GM21528 (cell line): Measurements from ENCODE around the gene NVL.

Experiments
- ATAC-seq: cut with Tn5 transposase; IDR thresholded peaks from one replicate; pipeline ENCODE4 v1.9.1; 2021; ENCODE audit warnings: mild to moderate bottlenecking, moderate library complexity; ENCODE audit not compliant: unreplicated experiment, low FRiP score

The NVL gene

GRCh38 chr1:224201383-224201782 lies 128.6 kb downstream of the NVL start:
- ATAC-seq: no peak

GRCh38 chr1:224199679-224200078 lies 130.3 kb downstream of the NVL start:
- ATAC-seq: no peak

- no peak for ATAC-seq
Observed at GRCh38 chr1:224198572-224198971, 131.4 kb downstream of the NVL start.

GRCh38 chr1:224196813-224197600 lies 133.0 kb downstream of the NVL start:
- ATAC-seq: no peak

DNA sequence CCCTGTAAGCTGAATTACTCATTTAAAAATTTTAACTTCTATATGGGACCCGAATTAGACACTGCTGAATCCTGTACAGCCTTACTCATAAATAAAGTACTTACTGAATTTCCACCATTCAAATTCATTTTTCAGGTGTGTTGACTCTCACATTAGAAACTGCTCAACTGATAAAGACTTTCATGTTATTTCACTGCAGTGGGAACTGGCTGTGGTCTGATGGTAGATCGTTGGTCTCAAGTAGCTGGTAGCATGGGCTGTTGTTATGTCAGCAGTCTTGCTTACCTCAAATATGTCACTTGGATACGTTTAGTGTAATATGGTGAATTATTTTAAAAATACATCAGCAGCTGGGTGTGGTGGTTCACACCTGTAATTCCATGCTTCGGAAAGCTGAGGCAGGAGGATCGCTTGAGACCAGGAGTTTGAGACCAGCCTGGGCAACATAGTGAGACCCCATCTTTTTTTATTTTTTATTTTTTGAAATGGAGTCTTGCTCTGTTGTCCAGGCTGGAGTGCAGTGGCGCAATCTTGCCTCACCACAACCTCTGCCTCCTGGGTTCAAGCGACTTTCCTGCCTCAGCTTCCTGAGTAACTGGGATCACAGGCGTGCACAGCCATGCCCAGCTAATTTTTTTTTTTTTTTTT lies 136.5 kb downstream of the NVL start:
- no peak for ATAC-seq

- ATAC-seq: no peak
Observed at GRCh38 chr1:224192082-224192788, 137.7 kb downstream of the NVL start.

DNA sequence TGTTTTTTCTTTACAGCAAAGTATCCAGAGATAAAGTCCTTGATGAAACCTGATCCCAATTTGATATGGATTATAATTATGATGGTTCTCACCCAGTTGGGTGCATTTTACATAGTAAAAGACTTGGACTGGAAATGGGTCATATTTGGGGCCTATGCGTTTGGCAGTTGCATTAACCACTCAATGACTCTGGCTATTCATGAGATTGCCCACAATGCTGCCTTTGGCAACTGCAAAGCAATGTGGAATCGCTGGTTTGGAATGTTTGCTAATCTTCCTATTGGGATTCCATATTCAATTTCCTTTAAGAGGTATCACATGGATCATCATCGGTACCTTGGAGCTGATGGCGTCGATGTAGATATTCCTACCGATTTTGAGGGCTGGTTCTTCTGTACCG lies 140.4 kb downstream of the NVL start:
- ATAC-seq: no peak

DNA sequence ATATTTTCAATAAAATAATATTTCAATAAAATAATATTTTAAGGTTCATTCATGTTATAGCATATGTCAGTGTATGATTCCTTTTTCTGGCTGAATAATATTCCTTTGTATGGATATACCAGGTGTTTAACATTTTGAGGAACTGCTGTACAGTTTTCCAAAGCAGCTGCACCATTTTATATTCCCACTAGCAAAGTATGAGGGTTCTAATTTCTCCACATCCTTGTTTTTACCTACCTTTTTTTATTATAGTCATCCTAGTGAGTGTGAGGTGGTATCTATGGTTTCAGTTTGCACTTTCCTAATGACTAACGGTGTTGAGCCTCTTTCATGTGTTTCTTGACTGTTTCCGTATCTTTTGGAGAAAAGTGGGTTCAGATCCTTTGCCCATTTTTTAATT lies 141.7 kb downstream of the NVL start:
- ATAC-seq: no peak

DNA sequence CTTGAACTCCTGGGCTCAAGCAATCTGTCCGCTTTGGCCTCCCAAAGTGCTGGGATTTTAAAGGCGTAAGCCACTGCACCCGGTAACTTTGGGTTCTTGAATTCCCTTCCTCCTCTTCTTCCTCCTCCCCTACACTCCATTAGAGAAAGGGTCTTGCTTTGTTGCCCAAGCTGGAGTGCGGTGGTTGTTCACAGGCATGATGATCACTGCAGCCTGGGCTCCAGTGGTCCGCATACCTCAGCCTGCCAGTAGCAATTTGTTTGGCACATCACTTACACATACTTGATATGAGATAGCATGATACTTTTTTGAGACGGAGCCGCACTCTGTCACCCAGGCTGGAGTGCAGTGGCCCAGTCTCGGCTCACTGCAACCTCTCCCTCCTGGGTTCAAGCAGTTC lies 144.8 kb downstream of the NVL start:
- ATAC-seq: no peak

DNA sequence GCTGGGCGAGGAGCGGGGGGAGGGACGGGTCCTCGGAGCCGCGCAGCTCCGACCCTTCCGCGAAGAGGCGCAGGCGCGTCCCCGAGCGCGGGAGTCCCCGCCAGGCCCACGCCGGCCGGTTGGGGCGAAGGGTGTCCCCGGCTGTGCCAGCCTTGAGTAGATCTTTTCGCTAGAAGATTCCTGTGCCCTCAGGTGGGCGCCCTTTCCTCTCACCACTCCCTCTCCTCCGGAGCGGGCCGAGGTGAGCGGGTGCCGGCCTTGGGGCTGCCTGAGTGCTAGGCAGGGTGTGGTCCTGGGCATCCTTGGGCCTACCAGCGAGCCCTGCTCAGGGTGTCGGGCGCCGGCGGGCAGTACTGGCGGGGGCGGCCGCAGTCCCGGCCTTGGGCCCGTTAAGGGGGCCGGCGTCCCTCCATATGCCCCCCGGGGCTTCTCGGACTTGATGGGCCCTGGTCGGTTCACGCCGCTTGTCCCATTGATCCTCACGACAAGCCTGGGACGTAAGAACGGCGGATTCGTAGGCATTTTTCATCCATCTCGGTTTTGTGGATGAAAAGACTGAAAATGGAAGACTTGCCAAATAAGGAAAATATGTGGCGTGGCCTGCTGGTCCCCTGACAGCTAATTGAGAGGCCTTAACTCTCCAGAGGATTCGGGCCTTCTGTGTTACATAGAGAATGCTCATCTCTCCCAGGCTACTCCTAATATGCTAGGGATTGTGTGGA lies 146.2 kb downstream of the NVL start:
- ATAC-seq: peak; percentile 47

DNA sequence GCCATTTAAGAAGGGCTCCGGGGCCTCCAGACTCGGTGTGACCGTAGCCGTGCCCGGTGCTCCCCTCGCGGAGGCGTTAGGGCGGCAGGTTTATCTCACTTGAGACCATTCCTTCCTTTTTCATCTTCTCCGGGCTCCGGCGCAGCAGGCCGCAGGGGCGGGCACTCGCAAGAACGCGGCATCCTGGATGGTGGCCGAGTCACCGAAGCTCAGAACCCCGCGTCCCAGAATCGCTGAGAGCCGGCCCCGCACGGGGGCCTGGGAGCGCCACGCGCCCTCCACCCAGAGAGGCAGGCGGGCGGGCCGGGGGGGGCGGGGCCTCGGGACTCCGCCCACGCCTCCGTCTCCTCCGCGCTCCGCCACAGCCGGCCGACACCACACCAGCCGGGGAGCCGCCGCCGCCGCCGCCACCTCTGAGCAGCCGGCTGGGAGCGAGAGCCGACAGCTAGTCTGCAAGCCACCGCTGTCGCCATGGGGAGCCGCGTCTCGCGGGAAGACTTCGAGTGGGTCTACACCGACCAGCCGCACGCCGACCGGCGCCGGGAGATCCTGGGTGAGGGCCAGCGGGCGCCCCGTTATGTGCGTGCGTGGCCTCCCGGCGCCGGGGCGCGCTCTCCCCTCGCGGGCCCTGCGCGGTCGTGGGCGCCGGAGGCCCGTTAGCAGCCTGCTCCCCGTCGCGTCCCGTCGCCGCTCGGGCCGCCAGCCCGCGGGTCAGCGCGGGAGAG lies 146.9 kb downstream of the NVL start, which contains the start of gene DEGS1:
TSS of gene DEGS1 (plus strand) at position 375 of the 725 bp plus-strand sequence. CDS start at position 472, 97 bp downstream.
- peak; percentile 76 for ATAC-seq

GRCh38 chr1:224182057-224182865 lies 147.7 kb downstream of the NVL start:
- ATAC-seq: peak; percentile 46

DNA sequence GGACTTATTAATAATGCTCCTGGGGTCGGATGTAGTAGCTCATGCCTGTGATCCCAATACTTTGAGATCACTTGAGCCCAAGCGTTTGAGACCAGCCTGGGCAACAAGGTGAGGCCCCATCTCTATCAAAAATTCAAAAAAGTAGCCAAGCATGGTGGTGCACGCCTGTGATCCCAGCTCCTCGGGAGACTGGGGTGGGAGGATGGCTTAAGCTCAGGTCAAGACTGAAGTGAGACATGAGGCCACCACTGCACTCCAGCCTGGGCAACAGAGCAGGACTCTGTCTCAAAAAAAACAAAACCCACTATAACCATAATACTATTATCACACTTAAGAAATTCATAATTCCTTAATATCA lies 148.5 kb downstream of the NVL start:
- ATAC-seq: no peak

- no peak for ATAC-seq
Observed at GRCh38 chr1:224180783-224181452, 149.1 kb downstream of the NVL start.

GRCh38 chr1:224178894-224179293 lies 151.1 kb downstream of the NVL start:
- no peak for ATAC-seq

GRCh38 chr1:224177356-224177999 lies 152.5 kb downstream of the NVL start:
- no peak for ATAC-seq
